HCEC 1CT (cell line): ENCODE data around the gene TBC1D5.

Source experiments
- DNase-seq: peaks from one replicate; pipeline ENCODE4 v3.0.0-alpha.2; 2017

The TBC1D5 gene

GRCh38 chr3:17201538-17201937 lies 540.9 kb downstream of the TBC1D5 start:
- DNase-seq, result no peak

DNA sequence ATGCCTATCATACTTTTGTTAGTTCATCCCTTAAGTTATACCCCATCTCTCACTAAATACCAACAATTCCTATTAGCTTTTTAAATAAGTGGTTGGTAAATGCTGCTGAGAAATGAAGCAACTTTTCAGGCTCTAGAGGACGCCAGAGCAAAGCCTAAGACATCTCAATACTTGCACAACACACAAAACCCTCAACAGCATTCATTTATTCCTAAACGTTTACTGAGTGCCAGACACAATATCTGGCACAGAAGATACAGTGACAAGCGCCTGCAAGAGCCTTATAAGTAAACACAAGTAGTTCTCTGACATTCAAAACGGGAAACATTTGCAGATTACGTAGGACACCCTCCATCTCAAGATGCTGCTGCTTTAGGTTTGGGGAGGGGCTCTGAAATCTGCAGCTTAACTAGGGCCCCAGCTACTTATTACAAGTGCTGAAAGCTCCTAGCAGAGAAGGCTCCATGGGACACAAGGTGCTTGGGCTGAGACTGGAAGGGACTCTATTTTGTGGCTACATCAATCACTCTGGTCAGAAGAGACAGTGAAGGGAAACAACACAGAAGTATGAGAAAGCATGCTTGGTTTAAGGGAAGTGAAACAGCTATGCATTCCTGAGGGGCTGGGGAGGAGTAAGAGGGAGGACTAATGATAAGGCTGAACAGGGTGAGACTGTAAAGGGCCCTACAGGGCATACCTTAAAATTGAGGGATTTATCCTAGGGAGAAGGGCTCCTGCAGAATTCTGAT lies 546.4 kb downstream of the TBC1D5 start:
- DNase-seq, result peak; percentile 15

DNA sequence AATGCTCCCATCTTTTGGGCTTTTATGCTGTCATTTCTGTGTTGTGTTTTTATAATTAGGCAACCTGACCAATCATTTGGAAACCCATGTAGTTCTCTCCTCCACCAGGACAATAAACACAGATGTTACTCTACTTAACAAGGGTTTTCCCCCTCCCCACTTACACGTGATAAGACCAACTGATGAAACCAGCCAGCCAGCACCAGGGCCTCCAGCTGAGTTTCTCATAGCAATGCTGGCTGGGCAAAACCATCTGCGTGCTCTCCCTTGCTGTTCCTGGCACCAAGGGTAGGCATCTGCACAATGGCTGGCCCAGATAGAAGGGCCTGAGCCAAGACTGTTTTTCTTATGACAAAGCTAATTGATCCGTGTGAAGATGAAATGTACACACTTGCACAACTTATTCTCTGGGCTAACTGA lies 547.2 kb downstream of the TBC1D5 start:
- no peak for DNase-seq

- no peak for DNase-seq
Measured at GRCh38 chr3:17194116-17194515, 548.3 kb downstream of the TBC1D5 start.

DNA sequence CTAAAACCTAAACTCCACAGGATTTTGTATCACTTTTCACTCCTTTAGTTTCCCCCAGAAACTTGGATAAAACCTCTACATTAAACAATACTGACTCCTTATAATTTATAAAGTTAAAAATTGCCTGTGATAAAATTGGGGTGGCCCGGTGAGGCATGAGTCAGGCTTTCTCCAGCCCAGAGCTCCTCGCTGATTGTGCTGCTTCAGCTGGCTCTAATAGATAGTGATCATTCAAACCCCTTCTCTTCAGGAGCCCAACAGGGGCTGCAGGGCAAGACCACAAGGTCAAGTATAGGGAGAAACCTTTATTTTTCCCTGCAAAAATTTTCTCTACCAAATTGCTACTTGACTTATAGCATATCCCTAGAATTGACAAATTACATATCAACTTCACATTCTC lies 549.4 kb downstream of the TBC1D5 start:
- DNase-seq, result no peak

GRCh38 chr3:17190353-17191078 lies 551.9 kb downstream of the TBC1D5 start:
- DNase-seq, result no peak

DNA sequence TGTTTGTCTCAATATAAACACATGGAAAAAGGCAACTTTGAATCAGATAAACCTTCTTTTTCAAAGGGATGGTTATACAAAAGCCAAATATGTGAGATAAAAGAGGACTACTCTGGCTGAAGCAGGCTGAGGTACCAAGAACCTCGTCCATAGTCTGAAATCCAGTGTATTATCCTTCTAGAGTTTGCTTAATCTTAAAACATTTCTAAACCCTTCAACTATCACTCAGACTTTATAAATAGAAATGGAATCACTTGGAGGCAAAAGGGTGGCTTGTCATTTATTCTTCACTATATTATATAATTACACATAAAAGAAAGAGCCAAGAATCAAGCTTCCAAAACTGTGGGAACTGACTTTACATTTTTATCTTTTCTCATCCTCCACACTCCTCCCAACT lies 554.1 kb downstream of the TBC1D5 start:
- no peak for DNase-seq

DNA sequence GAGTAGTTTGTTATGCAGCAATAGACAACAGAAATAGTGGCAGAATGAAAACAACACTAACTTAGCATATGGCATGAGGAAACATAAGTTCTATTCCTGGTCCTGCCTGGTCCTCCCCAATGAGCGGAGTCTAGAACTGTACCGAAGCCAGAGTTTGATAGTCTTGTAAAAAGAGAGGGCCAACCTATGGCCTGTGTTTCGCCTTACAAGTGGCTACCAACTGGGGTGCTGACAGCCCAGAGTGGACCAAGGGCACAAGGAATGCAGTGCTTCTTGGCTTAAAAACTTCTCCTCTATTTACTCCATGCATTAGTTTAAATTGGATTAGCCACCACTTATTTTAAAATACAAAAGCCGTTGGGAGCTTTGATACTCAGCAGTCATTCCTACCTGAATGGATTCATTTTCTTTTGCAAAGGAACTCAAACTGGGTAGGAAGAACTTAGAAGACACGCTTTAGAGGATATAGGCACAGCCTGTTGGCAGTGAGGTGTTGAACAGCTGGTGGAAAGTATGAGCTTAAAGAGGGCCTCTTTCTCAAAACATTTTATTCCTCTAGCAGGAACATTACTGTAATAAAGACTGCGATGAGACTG lies 554.7 kb downstream of the TBC1D5 start:
- DNase-seq, result no peak

- peak; percentile 82 for DNase-seq
Measured at GRCh38 chr3:17183951-17184550, 558.4 kb downstream of the TBC1D5 start.

DNA sequence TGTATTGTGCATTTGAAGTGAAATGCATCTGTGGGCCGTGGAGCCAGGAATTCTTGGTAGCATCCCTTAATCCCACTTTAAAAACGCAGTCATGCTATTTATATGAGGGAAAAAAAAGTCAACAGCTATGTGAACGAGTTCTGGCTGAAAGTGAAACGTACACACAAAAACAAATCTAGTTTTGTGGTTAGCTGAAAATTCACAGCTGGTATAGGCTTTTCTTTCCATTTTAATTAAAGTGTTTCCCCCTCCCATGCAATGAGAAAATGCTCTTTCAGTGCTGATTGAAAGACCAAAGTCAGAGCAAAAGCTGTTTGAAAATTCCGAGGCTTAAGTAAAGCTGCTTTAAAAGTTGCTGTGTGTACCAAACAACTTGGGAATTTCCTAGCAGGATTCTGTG lies 560.3 kb downstream of the TBC1D5 start:
- no peak for DNase-seq

- no peak for DNase-seq
Measured at GRCh38 chr3:17181413-17181907, 561.0 kb downstream of the TBC1D5 start.

GRCh38 chr3:17179381-17180205 lies 562.8 kb downstream of the TBC1D5 start:
- no peak for DNase-seq

GRCh38 chr3:17176757-17177156 lies 565.7 kb downstream of the TBC1D5 start:
- peak; percentile 7 for DNase-seq

- peak; percentile 91 for DNase-seq
Measured at GRCh38 chr3:17175187-17175807, 567.1 kb downstream of the TBC1D5 start.

DNA sequence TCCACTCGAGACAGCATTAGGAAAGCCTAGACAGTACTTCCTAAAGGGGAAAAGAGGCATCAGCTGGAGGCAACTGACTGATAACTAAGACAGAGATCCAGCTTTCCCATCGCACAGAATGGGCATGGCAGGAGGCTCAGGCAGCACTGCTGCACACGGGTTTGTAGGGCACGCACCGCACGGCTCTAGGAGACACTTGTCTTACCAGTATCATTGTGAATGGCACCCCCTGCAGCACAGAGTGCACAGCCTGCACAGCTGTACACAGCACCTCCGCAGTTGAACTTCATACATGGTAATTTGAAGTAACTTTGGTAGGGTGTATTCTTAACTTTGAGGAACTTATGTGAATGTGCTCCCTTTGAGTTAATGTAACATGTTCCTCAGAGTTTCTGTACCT lies 576.1 kb downstream of the TBC1D5 start:
- DNase-seq, result no peak

- DNase-seq, result no peak
Measured at GRCh38 chr3:17162116-17162515, 580.3 kb downstream of the TBC1D5 start.

GRCh38 chr3:17160597-17160996 lies 581.8 kb downstream of the TBC1D5 start:
- no peak for DNase-seq

GRCh38 chr3:17158941-17159682 lies 583.3 kb downstream of the TBC1D5 start:
- DNase-seq, result no peak

- peak; percentile 27 for DNase-seq
Measured at GRCh38 chr3:17157713-17158112, 584.7 kb downstream of the TBC1D5 start.

DNA sequence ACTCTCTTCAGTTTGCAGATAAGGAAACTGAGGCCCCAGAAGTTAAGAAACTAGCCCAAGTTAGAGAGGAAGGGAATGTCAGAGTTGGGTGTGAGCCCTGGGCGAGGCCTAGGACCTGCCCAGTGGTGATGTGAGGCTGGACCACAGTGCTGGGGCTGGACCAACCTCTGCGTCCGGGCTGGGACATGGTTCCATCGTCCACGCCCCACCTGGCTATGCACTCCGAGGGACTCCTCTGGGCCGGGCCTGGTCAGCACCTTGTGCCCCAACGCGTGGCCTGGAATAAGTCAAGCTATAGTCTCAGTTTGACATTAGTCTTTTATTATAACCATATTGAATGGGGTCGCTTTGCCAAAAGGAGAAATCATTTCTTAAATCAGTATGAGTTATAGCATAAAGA lies 585.6 kb downstream of the TBC1D5 start:
- DNase-seq, result no peak

DNA sequence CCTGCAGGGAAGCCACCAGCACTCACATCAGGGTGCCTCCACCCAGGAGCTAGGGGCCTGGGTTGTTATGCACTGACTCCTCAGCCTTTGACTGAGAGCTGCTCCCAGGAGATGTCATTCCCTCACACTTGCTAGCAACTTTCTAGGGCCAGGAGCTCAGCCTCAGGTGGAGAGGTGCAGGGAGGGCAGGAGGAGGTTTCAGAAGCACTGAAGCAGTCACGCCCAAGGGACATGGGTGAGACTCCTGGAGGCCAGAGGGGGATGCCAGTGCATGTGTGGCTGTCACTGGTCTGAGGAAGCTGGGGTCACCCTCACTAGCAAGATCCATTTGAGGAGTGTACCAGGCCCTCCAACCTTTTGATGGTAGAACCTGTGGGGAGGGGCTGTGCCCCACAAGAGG lies 586.5 kb downstream of the TBC1D5 start:
- DNase-seq, result no peak
